T-helper 2 cell treated with Interferon-gamma antibody and Interleukin-4, amounts not matched to agents 100 ng/mL and 5 ng/mL, for 36 hours (primary cell): ENCODE data around the gene LRBA. TPM values are rescaled to one million over a fixed set of nuclear protein-coding genes. Genes with fewer than 3 reads are reported as not detected.
"Not testable (repeated sequence)": the region's sequence is repeated elsewhere in the genome, so short reads cannot be mapped to it uniquely, and the experiment has no call there.

Source experiments
- intact Hi-C: fragments of 100-400 bp; cut with micrococcal nuclease; formaldehyde crosslinking; loops from one replicate; pipeline ENCODE4 v1.15.1; 2023
- total RNA-seq: library from RNA; stranded (reverse); gene quantifications from 2 replicates; pipeline ENCODE4 v1.2.3, GENCODE V29; 2022

Gene LRBA
- total RNA-seq, 1 donor from 2014 or later = 42.4 TPM

- intact Hi-C loops = loop anchor here (5.0 kb wide), 1 partner anchor 38 kb away; no protein-coding TSS in a partner anchor
These were observed 40.3 kb downstream of the LRBA start for GRCh38 chr4:150974750-150975149.

- intact Hi-C loops = loop anchor here (5.0 kb wide), 1 partner anchor 38 kb away; no protein-coding TSS in a partner anchor
These were observed 40.8 kb downstream of the LRBA start for GRCh38 chr4:150974252-150974640.

- intact Hi-C loops = loop anchor here (5.0 kb wide), 1 partner anchor 39 kb away; no protein-coding TSS in a partner anchor
These were observed 41.3 kb downstream of the LRBA start for GRCh38 chr4:150973626-150974251.

- intact Hi-C loops = loop anchor here (5.0 kb wide), 1 partner anchor 40 kb away; no protein-coding TSS in a partner anchor
These were observed 42.5 kb downstream of the LRBA start for GRCh38 chr4:150972592-150972991.

- intact Hi-C loops = loop anchor here (5.0 kb wide), 1 partner anchor 40 kb away; no protein-coding TSS in a partner anchor
These were observed 43.2 kb downstream of the LRBA start for GRCh38 chr4:150971901-150972300.

- intact Hi-C loops = loop anchor here (5.0 kb wide), 1 partner anchor 42 kb away; no protein-coding TSS in a partner anchor
These were observed 44.4 kb downstream of the LRBA start for GRCh38 chr4:150970685-150971151.

GRCh38 chr4:150964754-150965153, 50.3 kb downstream of the LRBA start:
- intact Hi-C loops = no loop called here

GRCh38 chr4:150963602-150964345, 51.3 kb downstream of the LRBA start:
- intact Hi-C loops = not testable (repeated sequence)

- intact Hi-C loops = no loop called here
These were observed 52.8 kb downstream of the LRBA start for GRCh38 chr4:150962245-150962644.

- intact Hi-C loops = no loop called here
These were observed 53.5 kb downstream of the LRBA start for GRCh38 chr4:150961566-150961965.

GRCh38 chr4:150960818-150961217, 54.3 kb downstream of the LRBA start:
- intact Hi-C loops = no loop called here

- intact Hi-C loops = no loop called here
These were observed 55.0 kb downstream of the LRBA start for GRCh38 chr4:150960079-150960478.

- intact Hi-C loops = loop anchor here (2.0 kb wide), 1 partner anchor 25 kb away; no protein-coding TSS in a partner anchor
These were observed 57.1 kb downstream of the LRBA start for GRCh38 chr4:150957981-150958380.

- intact Hi-C loops = not testable (repeated sequence)
These were observed 58.0 kb downstream of the LRBA start for GRCh38 chr4:150957095-150957494.

- intact Hi-C loops = not testable (repeated sequence)
These were observed 61.2 kb downstream of the LRBA start for GRCh38 chr4:150953916-150954315.

GRCh38 chr4:150952167-150952845, 62.8 kb downstream of the LRBA start:
- intact Hi-C loops = no loop called here

GRCh38 chr4:150950657-150951288, 64.3 kb downstream of the LRBA start:
- intact Hi-C loops = no loop called here

GRCh38 chr4:150949943-150950342, 65.1 kb downstream of the LRBA start:
- intact Hi-C loops = no loop called here

GRCh38 chr4:150949342-150949741, 65.7 kb downstream of the LRBA start:
- intact Hi-C loops = no loop called here

GRCh38 chr4:150948710-150949109, 66.4 kb downstream of the LRBA start:
- intact Hi-C loops = no loop called here

- intact Hi-C loops = no loop called here
These were observed 67.0 kb downstream of the LRBA start for GRCh38 chr4:150948074-150948473.
